Left lung (tissue), 10 donors: ENCODE data around the gene SDK2. TPM values are rescaled to one million over a fixed set of nuclear protein-coding genes. Genes with fewer than 3 reads are reported as not detected.

ENCODE experiments used
- ATAC-seq: fragments of 200-7000 bp; cut with Tn5 transposase; one replicate; pipeline ENCODE4 v1.9.1; 2020; ENCODE audit warnings: moderate library complexity
- DNase-seq, 4 donors: peaks; one replicate each; pipeline ENCODE4 v3.0.0-alpha.2; 2013 to 2020
- H3K27ac ChIP-seq, 2 donors: fragments of 200-600 bp; sonication (generic) in 1 of 2; one replicate each; pipeline versions ENCODE4 v1.5.0 to v1.8.0; 2020 to 2021
- H3K27me3 ChIP-seq, 2 donors: fragments of 200-600 bp; sonication (generic) in 1 of 2; one replicate each; pipeline versions ENCODE4 v1.5.0 to v1.8.0; 2020 to 2021
- H3K36me3 ChIP-seq, 2 donors: fragments of 200-600 bp; sonication (generic) in 1 of 2; one replicate each; pipeline versions ENCODE4 v1.5.0 to v1.8.0; 2020 to 2021
- H3K4me1 ChIP-seq, 2 donors: fragments of 200-600 bp; one replicate each; pipeline ENCODE4 v1.8.0; 2021
- H3K4me3 ChIP-seq, 2 donors: fragments of 200-600 bp; sonication (generic) in 1 of 2; one replicate each; pipeline versions ENCODE4 v1.5.0 to v1.8.0; 2020 to 2021; ENCODE audit warnings: mild to moderate bottlenecking in 1 of 2
- H3K9me3 ChIP-seq, 2 donors: fragments of 200-600 bp; sonication (generic) in 1 of 2; one replicate each; pipeline versions ENCODE4 v1.5.0 to v1.8.0; 2020 to 2021
- CTCF ChIP-seq, 2 donors: fragments of 200-600 bp; sonication (generic) in 1 of 2; IDR thresholded peaks; one replicate each; pipeline versions ENCODE4 v1.5.0 to v1.8.0; 2021; ENCODE audit warnings: antibody characterized with exemption in 2 of 2
- intact Hi-C, 2 donors: fragments of 100-400 bp; cut with DNase I; formaldehyde crosslinking; loops; one replicate each; pipeline versions ENCODE4 v1.11.2 to v1.14.2; 2022
- polyA plus RNA-seq, 6 donors: library from polyadenylated mRNA; unstranded; fragments of 120-200 nt; gene quantifications; one replicate each; pipeline ENCODE4 v1.2.1, GENCODE V29; 2013; ENCODE audit not compliant: insufficient read length in 6 of 6
- total RNA-seq, 2 donors: library from RNA; stranded (reverse); fragmentation: NEBNext Ultra II Directional; extraction: Animal tissue kit (Norgen Biotek cat#: 25700); gene quantifications; one replicate each; pipeline ENCODE4 v1.2.1, GENCODE V29; 2021
- donor health status: DM: no; HTN: yes; CAD: no.
- donor health status: DM: no; HTN: no; CAD: no.

Gene SDK2
- total and polyA plus RNA-seq, 8 donors = 6.0 to 10.9 (median 7.5) TPM

GRCh38 chr17:73379826-73380225, 264.4 kb downstream of the SDK2 start:
- no peaks in the 10 kb centered on the region for H3K4me1 ChIP-seq
- H3K4me3 ChIP-seq = no peak overlapping the region
- intact Hi-C loops = no loop called here
- TF ChIP-seq CTCF (IDR thresholded peaks at IDR 0.05) = no peak
- no peaks in the 10 kb centered on the region for H3K36me3 ChIP-seq
- peaks cover 0 to 4% of the 10 kb centered on the region in 2 donors for H3K27me3 ChIP-seq
- no peaks in the 10 kb centered on the region for H3K9me3 ChIP-seq
- ATAC-seq (no peak), DNase-seq (peak in 1 of 4 donors; percentile 58)
- H3K27ac ChIP-seq = no peak overlapping the region

- intact Hi-C loops = no loop called here
- Histone ChIP-seq H3K4me1 (no peaks in the 10 kb centered on the region), H3K27me3 (peaks cover 0 to 4% of the 10 kb centered on the region in 2 donors), H3K36me3 (no peaks in the 10 kb centered on the region), H3K27ac (no peak overlapping the region), H3K4me3 (no peak overlapping the region), H3K9me3 (no peaks in the 10 kb centered on the region)
- DNase-seq (no peak), ATAC-seq (no peak)
- TF ChIP-seq CTCF (IDR thresholded peaks at IDR 0.05) = no peak
Observed at GRCh38 chr17:73378974-73379470, 265.2 kb downstream of the SDK2 start.

GRCh38 chr17:73376636-73377035, 267.6 kb downstream of the SDK2 start:
- Histone ChIP-seq H3K36me3 (no peaks in the 10 kb centered on the region), H3K4me3 (no peak overlapping the region), H3K9me3 (no peaks in the 10 kb centered on the region), H3K4me1 (no peaks in the 10 kb centered on the region), H3K27me3 (peaks cover 0 to 4% of the 10 kb centered on the region in 2 donors), H3K27ac (no peak overlapping the region)
- DNase-seq (no peak), ATAC-seq (no peak)
- intact Hi-C loops = no loop called here
- TF ChIP-seq CTCF (IDR thresholded peaks at IDR 0.05) = no peak

GRCh38 chr17:73376152-73376551, 268.1 kb downstream of the SDK2 start:
- Histone ChIP-seq H3K4me3 (no peak overlapping the region), H3K27me3 (peaks cover 0 to 4% of the 10 kb centered on the region in 2 donors), H3K27ac (no peak overlapping the region), H3K9me3 (no peaks in the 10 kb centered on the region), H3K4me1 (no peaks in the 10 kb centered on the region), H3K36me3 (no peaks in the 10 kb centered on the region)
- intact Hi-C loops = no loop called here
- TF ChIP-seq CTCF (IDR thresholded peaks at IDR 0.05) = no peak
- ATAC-seq (no peak), DNase-seq (no peak)

- intact Hi-C loops = no loop called here
- Histone ChIP-seq H3K27ac (no peak overlapping the region), H3K4me1 (no peaks in the 10 kb centered on the region), H3K27me3 (no peaks in the 10 kb centered on the region), H3K36me3 (no peaks in the 10 kb centered on the region), H3K9me3 (no peaks in the 10 kb centered on the region), H3K4me3 (no peak overlapping the region)
- ATAC-seq = no peak
- no peak for TF ChIP-seq CTCF (IDR thresholded peaks at IDR 0.05)
- no peak for DNase-seq
Observed at GRCh38 chr17:73371836-73372235, 272.4 kb downstream of the SDK2 start.
